Smooth muscle cell of trachea (primary cell): ENCODE data around the gene PRR32. TPM values are rescaled to one million over a fixed set of nuclear protein-coding genes. Genes with fewer than 3 reads are reported as not detected.

ENCODE experiments used
- total RNA-seq: library from RNA; depleted of rRNA; stranded (reverse); fragments of >200 nt; gene quantifications from 2 replicates; pipeline ENCODE4 v1.2.1, GENCODE V29; 2014

The PRR32 gene, protein sequence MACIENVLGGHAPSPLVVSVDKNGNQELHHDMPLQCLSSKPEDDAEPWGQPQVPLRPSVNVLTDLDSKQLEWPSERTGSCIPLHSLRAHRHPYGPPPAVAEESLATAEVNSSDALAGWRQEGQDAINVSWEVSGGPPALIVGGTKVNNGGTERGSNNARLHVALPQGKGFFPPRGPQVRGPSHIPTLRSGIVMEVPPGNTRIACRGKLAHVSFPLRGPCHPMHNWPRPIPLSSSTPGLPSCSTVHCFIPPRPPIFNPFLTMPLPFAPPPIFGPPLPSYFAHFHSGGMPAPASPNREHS
- total RNA-seq, result not detected in 2 replicates

DNA sequence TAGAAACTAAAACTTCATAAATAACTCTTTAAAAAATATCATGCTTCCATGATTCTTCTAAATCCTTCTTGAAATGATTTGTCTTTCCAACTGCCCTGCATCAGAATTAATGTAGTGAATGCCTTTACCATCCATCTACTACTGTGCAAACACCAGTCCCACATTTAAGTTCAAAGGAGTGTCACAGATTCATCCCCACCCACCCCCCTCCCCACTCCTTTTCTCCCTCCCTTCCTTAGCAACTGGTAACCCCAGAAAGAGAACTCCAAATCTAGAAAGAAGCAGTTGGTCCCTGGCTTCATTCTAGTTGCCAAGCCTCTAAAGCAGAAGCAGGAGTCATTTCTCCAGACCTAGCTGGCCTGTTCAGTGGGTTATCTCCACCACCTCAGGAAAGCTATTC is at the start of gene PRR32:
PRR32 (plus strand) TSS at position 301 of the 400 bp plus-strand sequence. CDS start 115 bp downstream, outside the sequence.

